A673 (cell line): Measurements from ENCODE around the gene GDF10. TPM values are rescaled to one million over a fixed set of nuclear protein-coding genes. Genes with fewer than 3 reads are reported as not detected.

ENCODE experiments used
- BruUV-seq: library from RNA; stranded (reverse); fragments of 400-500 nt; replicated peaks from 2 replicates; lab custom pipeline; 2021; lab: Mats Ljungman, UMichigan
- CTCF ChIA-PET: fragments of 300-600 bp; sonication (Branson Sonifier 250); formaldehyde crosslinking; loops from one replicate; lab custom pipeline; 2022; ENCODE audit warnings: antibody characterized with exemption; lab: Charles Lee
- POLR2A ChIA-PET: fragments of 300-600 bp; sonication (Branson Sonifier 250); formaldehyde crosslinking; loops from one replicate; lab custom pipeline; 2022; ENCODE audit warnings: antibody characterized with exemption; ENCODE audit not compliant: low non-redundant PET; lab: Charles Lee
- DNase-seq: peaks from one replicate; pipeline ENCODE4 v3.0.0-alpha.2; 2015; ENCODE audit warnings: low spot score
- H3K27ac ChIP-seq: fragments of 200-600 bp; sonication (generic); 2 replicates; pipeline ENCODE4 v1.5.1; 2016; ENCODE audit warnings: mixed run types, low read depth, mild to moderate bottlenecking, mixed read lengths, antibody characterized with exemption, low read length; ENCODE audit not compliant: poor library complexity, severe bottlenecking
- H3K27me3 ChIP-seq: fragments of 200-600 bp; sonication (generic); replicated peaks from 2 replicates; pipeline ENCODE4 v1.6.1; 2017; ENCODE audit warnings: mixed run types, low read depth, mild to moderate bottlenecking, mixed read lengths, antibody characterized with exemption, low read length; ENCODE audit not compliant: insufficient read depth, poor library complexity
- H3K36me3 ChIP-seq: fragments of 200-600 bp; sonication (generic); 2 replicates; pipeline ENCODE4 v1.6.1; 2016; ENCODE audit warnings: mixed run types, mild to moderate bottlenecking, mixed read lengths, antibody characterized with exemption, low read length; ENCODE audit not compliant: insufficient read depth, poor library complexity, severe bottlenecking
- H3K4me1 ChIP-seq: fragments of 200-600 bp; sonication (generic); 2 replicates; pipeline ENCODE4 v1.6.1; 2017; ENCODE audit warnings: mixed run types, mild to moderate bottlenecking, mixed read lengths, antibody characterized with exemption, low read length; ENCODE audit not compliant: insufficient read depth, poor library complexity, severe bottlenecking
- H3K4me3 ChIP-seq: fragments of 200-600 bp; sonication (generic); 2 replicates; pipeline ENCODE4 v1.5.1; 2016; ENCODE audit warnings: low read depth, mixed run types, mild to moderate bottlenecking, mixed read lengths, low read length; ENCODE audit not compliant: poor library complexity, severe bottlenecking
- H3K9me3 ChIP-seq: fragments of 200-600 bp; sonication (generic); 2 replicates; pipeline ENCODE4 v1.6.1; 2016; ENCODE audit warnings: mixed run types, low read depth, mild to moderate bottlenecking, mixed read lengths, antibody characterized with exemption, low read length; ENCODE audit not compliant: poor library complexity, severe bottlenecking
- EZH2 ChIP-seq: fragments of 200-600 bp; sonication (generic); IDR thresholded peaks from 2 replicates; pipeline ENCODE4 v1.6.1; 2017; ENCODE audit warnings: borderline replicate concordance, low read depth, mild to moderate bottlenecking, mixed read lengths, antibody characterized with exemption, low read length; ENCODE audit not compliant: poor library complexity, severe bottlenecking
- intact Hi-C: fragments of 100-400 bp; cut with micrococcal nuclease; formaldehyde crosslinking; loops from one replicate; pipeline ENCODE4 v1.10.0; 2022; ENCODE audit not compliant: unreplicated experiment
- total RNA-seq: library from RNA; stranded (reverse); gene quantifications from 2 replicates; pipeline ENCODE4 v1.2.3, GENCODE V29; 2021
- TF ChIP-seq, protein P1 (sequence below): fragments of 300-800, 200-600 bp; sonication (generic); conservative IDR thresholded peaks from 2 replicates; pipeline ENCODE4 v1.5.1; 2017; ENCODE audit warnings: low read depth, mild to moderate bottlenecking, antibody characterized with exemption, low read length, moderate library complexity, mixed read lengths

GDF10 gene
- total RNA-seq, 1 experiment from 2014 or later, result 0.45 TPM

DNA sequence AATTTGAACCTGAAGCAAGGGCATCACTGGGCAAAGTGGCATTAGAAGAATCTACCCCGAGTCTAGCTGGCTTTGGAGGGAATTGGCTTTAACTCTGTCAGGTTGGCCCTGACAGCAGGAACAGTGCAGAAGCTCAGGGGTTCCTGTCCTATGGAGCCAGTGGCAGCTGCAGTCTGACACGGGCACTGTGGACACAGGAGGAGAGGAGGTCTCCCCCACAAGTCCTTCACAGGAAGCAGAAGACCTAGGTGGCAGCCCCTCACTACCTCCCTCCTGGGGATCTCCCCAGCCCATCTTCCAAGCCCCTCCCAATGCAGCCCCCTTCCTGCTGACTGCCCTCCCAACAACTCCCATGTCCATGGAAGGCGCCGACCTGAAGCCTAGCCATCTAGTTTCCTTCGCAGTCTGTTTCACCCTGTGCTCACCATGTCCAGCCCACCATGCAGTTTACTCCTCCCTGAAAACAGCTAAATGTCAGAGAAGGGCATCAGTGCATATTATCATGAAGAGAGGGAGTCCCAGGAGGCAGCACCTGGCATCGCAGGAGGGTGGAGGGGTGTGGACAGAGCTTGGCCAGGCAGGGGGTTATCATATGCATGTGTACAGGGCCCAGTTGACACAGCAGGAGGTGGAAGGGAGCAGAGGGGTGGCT is 17.9 kb upstream of the GDF10 start:
- ChIA-PET CTCF (no interaction called here), POLR2A (no interaction called here)
- DNase-seq, result no peak
- Histone ChIP-seq H3K36me3 (no peaks in the 10 kb centered on the region), H3K9me3 (no peaks in the 10 kb centered on the region), H3K4me3 (no peak overlapping the region), H3K27ac (no peak overlapping the region), H3K27me3 (no peaks in the 10 kb centered on the region), H3K4me1 (no peaks in the 10 kb centered on the region)
- BruUV-seq, result no TSS peak
- intact Hi-C loops, result no loop called here
- no peak for TF ChIP-seq EZH2
- TF ChIP-seq, protein P1, sequence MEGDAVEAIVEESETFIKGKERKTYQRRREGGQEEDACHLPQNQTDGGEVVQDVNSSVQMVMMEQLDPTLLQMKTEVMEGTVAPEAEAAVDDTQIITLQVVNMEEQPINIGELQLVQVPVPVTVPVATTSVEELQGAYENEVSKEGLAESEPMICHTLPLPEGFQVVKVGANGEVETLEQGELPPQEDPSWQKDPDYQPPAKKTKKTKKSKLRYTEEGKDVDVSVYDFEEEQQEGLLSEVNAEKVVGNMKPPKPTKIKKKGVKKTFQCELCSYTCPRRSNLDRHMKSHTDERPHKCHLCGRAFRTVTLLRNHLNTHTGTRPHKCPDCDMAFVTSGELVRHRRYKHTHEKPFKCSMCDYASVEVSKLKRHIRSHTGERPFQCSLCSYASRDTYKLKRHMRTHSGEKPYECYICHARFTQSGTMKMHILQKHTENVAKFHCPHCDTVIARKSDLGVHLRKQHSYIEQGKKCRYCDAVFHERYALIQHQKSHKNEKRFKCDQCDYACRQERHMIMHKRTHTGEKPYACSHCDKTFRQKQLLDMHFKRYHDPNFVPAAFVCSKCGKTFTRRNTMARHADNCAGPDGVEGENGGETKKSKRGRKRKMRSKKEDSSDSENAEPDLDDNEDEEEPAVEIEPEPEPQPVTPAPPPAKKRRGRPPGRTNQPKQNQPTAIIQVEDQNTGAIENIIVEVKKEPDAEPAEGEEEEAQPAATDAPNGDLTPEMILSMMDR, result no peak

DNA sequence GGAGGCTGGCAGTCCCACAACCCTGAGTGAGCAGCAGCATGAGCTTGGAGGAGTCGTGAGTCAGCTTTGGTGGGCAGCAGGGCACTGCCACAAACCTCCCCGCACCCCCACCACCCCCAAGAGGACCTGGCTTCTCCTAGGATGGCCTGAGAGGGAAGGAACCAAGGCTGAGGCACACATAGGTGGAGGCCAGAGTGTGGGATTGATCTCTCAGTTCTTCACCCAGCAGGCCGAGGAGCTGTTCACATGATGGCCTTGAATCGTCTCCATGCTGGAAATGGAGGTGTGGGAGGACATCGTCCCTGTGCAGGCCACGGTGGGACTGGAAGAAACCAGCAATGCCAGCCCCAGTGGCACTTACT is 17.4 kb upstream of the GDF10 start:
- Histone ChIP-seq H3K36me3 (no peaks in the 10 kb centered on the region), H3K27me3 (no peaks in the 10 kb centered on the region), H3K4me1 (no peaks in the 10 kb centered on the region), H3K27ac (no peak overlapping the region), H3K4me3 (no peak overlapping the region), H3K9me3 (no peaks in the 10 kb centered on the region)
- CTCF ChIA-PET, result no interaction called here
- intact Hi-C loops, result no loop called here
- TF ChIP-seq EZH2, result no peak
- TF ChIP-seq, protein P1, result no peak
- no TSS peak for BruUV-seq
- DNase-seq, result no peak
- POLR2A ChIA-PET, result no interaction called here

DNA sequence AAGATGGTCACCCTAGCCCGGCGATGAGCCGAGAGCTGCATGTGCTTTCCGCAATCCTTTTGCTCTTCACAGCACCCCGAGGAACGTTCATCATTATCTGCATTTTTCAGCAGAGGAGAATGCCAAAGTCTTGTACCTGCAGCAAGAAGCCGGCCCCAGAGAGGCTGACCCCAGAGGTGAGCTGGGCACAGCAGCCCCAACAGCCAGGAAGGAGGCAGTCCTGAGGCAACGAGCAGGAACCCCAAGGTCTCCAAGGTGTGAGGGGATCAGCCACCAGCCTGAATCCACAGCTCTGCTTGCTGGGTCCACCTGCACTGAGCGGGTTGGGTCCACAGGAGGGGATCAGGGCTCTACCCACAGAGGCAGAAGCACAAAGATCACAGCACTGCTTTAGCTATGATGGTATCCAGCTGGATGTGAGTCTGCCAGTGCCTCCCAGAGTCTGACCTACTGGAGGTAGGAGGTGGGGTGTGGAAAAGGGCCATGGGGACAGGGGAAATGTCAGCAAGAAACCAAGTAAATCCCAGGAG is 16.8 kb upstream of the GDF10 start:
- Histone ChIP-seq H3K27ac (no peak overlapping the region), H3K27me3 (no peaks in the 10 kb centered on the region), H3K36me3 (no peaks in the 10 kb centered on the region), H3K4me1 (no peaks in the 10 kb centered on the region), H3K4me3 (no peak overlapping the region), H3K9me3 (no peaks in the 10 kb centered on the region)
- CTCF ChIA-PET, result no interaction called here
- no peak for TF ChIP-seq EZH2
- TF ChIP-seq, protein P1, result no peak
- POLR2A ChIA-PET, result no interaction called here
- intact Hi-C loops, result no loop called here
- no TSS peak for BruUV-seq
- no peak for DNase-seq
